GM12878 (cell line): ENCODE data around the gene TAGLN. TPM values are rescaled to one million over a fixed set of nuclear protein-coding genes. Genes with fewer than 3 reads are reported as not detected.

ENCODE experiments used
- ATAC-seq: fragments of 200-7000 bp; cut with Tn5 transposase; 3 replicates; pipeline ENCODE4 v1.9.1; 2020; ENCODE audit warnings: mild to moderate bottlenecking, moderate library complexity
- BruUV-seq: library from RNA; stranded (reverse); fragments of 400-500 nt; replicated peaks from 2 replicates; lab custom pipeline; 2021; lab: Mats Ljungman, UMichigan
- CTCF ChIA-PET: fragments of 300-600 bp; sonication (Branson Sonifier 250); formaldehyde crosslinking; extraction: SDS; loops from one replicate; lab custom pipeline; 2021; ENCODE audit warnings: inconsistent platforms; lab: Yijun Ruan, JAX
- POLR2A ChIA-PET: fragments of 350-600 bp; formaldehyde crosslinking; extraction: SDS; loops from one replicate; lab custom pipeline; 2021; ENCODE audit warnings: inconsistent platforms; lab: Charles Lee
- RAD21 ChIA-PET: fragments of 300-600 bp; sonication (Branson Sonifier 250); formaldehyde crosslinking; loops from one replicate; lab custom pipeline; 2023; ENCODE audit warnings: antibody characterized with exemption; ENCODE audit not compliant: unreplicated experiment; lab: Charles Lee
- SMC1A ChIA-PET: fragments of 300-600 bp; sonication (Branson Sonifier 250); formaldehyde crosslinking; loops from one replicate; lab custom pipeline; 2023; ENCODE audit not compliant: unreplicated experiment, uncharacterized antibody; lab: Charles Lee
- DNase-seq: peaks from one replicate; pipeline ENCODE4 v3.0.0-alpha.2; 2011; ENCODE audit warnings: low read depth, low spot score
- FAIRE-seq: peaks from 3 replicates; lab custom pipeline; 2011; peaks lifted over from hg19 to GRCh38; lab: Jason Lieb, UNC
- H2AFZ ChIP-seq: 2 replicates; pipeline ENCODE4 v1.6.0; 2011; ENCODE audit warnings: low read depth, low read length, control low read depth; ENCODE audit not compliant: control insufficient read depth
- H3K27ac ChIP-seq: 2 replicates; pipeline ENCODE4 v1.5.1; 2011; ENCODE audit warnings: control low read depth; ENCODE audit not compliant: control insufficient read depth, insufficient read depth
- H3K27me3 ChIP-seq, 2 experiments: replicated peaks in 1 of 2; 2 replicates each; pipeline versions ENCODE4 v1.6.0 to v1.6.1; 2011; ENCODE audit warnings: low read length in 1 of 2; ENCODE audit not compliant: control insufficient read depth in 2 of 2, insufficient read depth in 2 of 2
- H3K36me3 ChIP-seq, 2 experiments: 2 replicates each; pipeline ENCODE4 v1.5.1; 2011; ENCODE audit warnings: low read length in 1 of 2; ENCODE audit not compliant: control insufficient read depth in 2 of 2, insufficient read depth in 2 of 2
- H3K4me1 ChIP-seq: 2 replicates; pipeline ENCODE4 v1.6.1; 2011; ENCODE audit warnings: mild to moderate bottlenecking, low read length, moderate library complexity, mixed read lengths; ENCODE audit not compliant: control insufficient read depth, insufficient read depth
- H3K4me2 ChIP-seq: 2 replicates; pipeline ENCODE4 v1.6.0; 2011; ENCODE audit warnings: control low read depth; ENCODE audit not compliant: control insufficient read depth, insufficient read depth
- H3K4me3 ChIP-seq: fragments of 200-600 bp; sonication (generic); 2 replicates; pipeline ENCODE4 v1.5.1; 2016
- H3K79me2 ChIP-seq: 2 replicates; pipeline ENCODE4 v1.6.0; 2011; ENCODE audit warnings: low read length; ENCODE audit not compliant: control insufficient read depth, insufficient read depth
- H3K9ac ChIP-seq: 2 replicates; pipeline ENCODE4 v1.8.0; 2011; ENCODE audit warnings: low read length, control low read depth, mixed read lengths; ENCODE audit not compliant: control insufficient read depth, insufficient read depth
- H3K9me3 ChIP-seq: replicated peaks from 3 replicates; pipeline ENCODE4 v1.5.1; 2011; ENCODE audit warnings: mild to moderate bottlenecking, low read length; ENCODE audit not compliant: control insufficient read depth, insufficient read depth
- H4K20me1 ChIP-seq: 2 replicates; pipeline ENCODE4 v1.6.0; 2011; ENCODE audit not compliant: control insufficient read depth, insufficient read depth
- FOS ChIP-seq: IDR thresholded peaks from 3 replicates; pipeline ENCODE4 v1.6.1; 2011; ENCODE audit warnings: borderline replicate concordance; ENCODE audit not compliant: insufficient read length; ENCODE audit errors: extremely low read depth
- MTA3 ChIP-seq: IDR thresholded peaks from 2 replicates; pipeline ENCODE4 v1.6.1; 2012; ENCODE audit warnings: low read length, inconsistent platforms, borderline replicate concordance
- NBN ChIP-seq: fragments of 450-650 bp; IDR thresholded peaks from 2 replicates; pipeline ENCODE4 v1.6.1; 2016
- SPI1 ChIP-seq: IDR thresholded peaks from 2 replicates; pipeline ENCODE4 v1.6.1; 2011; ENCODE audit warnings: low read depth, mild to moderate bottlenecking, low read length, moderate library complexity, borderline replicate concordance; ENCODE audit not compliant: insufficient read depth
- ZNF384 ChIP-seq: IDR thresholded peaks from 2 replicates; pipeline ENCODE4 v1.6.1; 2012; ENCODE audit warnings: low read depth, mild to moderate bottlenecking, low read length, improper control_type of control experiment, borderline replicate concordance
- WGBS: methylation state at CpG from one replicate; pipeline ENCODE4 v1.1.6; 2016; ENCODE audit warnings: low lambda C conversion rate; ENCODE audit not compliant: insufficient replicate concordance, insufficient coverage; ENCODE audit errors: missing lambda C conversion rate; 5-methylcytosine and 5-hydroxymethylcytosine counted together
- in situ Hi-C: fragments of 300-500 bp; cut with MboI; formaldehyde crosslinking; loops from 9 replicates; pipeline ENCODE4 v1.14.3; 2018; ENCODE audit warnings: mixed read lengths
- intact Hi-C: fragments of 100-400 bp; cut with micrococcal nuclease; formaldehyde crosslinking; loops from one replicate; pipeline ENCODE4 v1.14.2; 2022; ENCODE audit not compliant: unreplicated experiment
- polyA plus RNA-seq, 11 experiments: library from polyadenylated mRNA; depleted of rRNA in 4 of 11; unstranded in 6 of 11; stranded (reverse) in 5 of 11; fragments of >200 nt; fragmentation: Nextera tagmentation in 4 of 11; fragmentation: Illumina TruSeq in 1 of 11; extraction: Ambion mirVana in 4 of 11; extraction: Trizol in 1 of 11; gene quantifications; 1 replicate in 1 of 11; 2 replicates in 10 of 11; pipeline versions ENCODE4 v1.2.1 to v1.2.3, GENCODE V29; 2011 to 2016; ENCODE audit warnings: inconsistent platforms in 2 of 11, missing spikeins in 2 of 11, low read depth in 1 of 11
- total RNA-seq, 4 experiments: library from RNA; depleted of rRNA in 3 of 4; stranded (reverse); fragments of >200 nt in 3 of 4; fragmentation: Illumina TruSeq in 1 of 4; extraction: Trizol in 1 of 4; gene quantifications; 2 replicates each; pipeline versions ENCODE4 v1.2.1 to v1.2.3, GENCODE V29; 2013 to 2021
- TF ChIP-seq, protein P1 (sequence below): fragments of 450-650 bp; IDR thresholded peaks from 2 replicates; pipeline ENCODE4 v1.6.1; 2017; ENCODE audit warnings: mild to moderate bottlenecking, moderate library complexity

Gene TAGLN
- total and polyA plus RNA-seq, 10 of the 15 experiments (the other 5 are each of a cell fraction or from before 2014, with no cell fraction given), result 0.26 to 4.6 (median 1.7) TPM

DNA sequence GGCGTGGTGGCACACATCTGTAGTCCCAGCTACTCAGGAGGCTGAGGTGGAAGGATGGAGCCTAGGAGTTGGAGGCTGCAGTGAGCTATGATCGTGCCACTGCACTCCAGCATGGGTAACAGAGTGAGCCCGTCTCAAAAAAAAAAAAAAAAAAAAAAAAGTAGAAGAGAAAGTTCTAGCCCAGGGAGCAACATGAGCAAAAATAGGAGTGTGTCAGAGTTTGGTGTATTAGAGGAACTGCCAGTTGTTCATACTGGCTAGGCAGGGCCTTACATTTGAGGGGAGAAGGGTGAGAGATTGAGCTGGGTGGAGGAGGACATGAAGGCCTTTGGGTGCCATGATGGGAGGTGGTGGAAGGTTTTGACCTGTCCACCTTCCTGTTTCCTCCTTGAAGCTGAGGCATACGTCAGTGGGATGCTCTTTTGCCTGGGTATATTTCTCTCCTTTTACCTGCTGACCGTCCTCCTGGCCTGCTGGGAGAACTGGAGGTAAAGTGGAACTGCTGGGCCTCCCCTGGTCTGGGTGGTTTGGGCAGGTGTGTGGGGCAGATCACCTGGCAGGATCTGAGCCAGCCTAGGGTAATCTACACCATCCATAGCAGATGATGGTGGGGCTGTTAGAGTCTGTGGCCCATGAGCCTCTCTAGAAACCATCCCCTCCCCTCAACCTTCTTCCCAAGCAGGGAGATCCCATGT, 13.3 kb upstream of the TAGLN start:
- Histone ChIP-seq H3K79me2 (peaks cover under 1% of the 10 kb centered on the region; the same call in 1 of the 2 replicates), H4K20me1 (no peaks in the 10 kb centered on the region), H3K36me3 (peaks cover 6 to 10% of the 10 kb centered on the region in 2 experiments), H3K27me3 (no peaks in the 10 kb centered on the region), H3K4me3 (no peak overlapping the region; the same call in 1 of the 2 replicates), H3K4me1 (peaks cover 42% of the 10 kb centered on the region), H2AFZ (peak overlapping the region; percentile 34; the same call in 1 of the 2 replicates), H3K9me3 (no peaks in the 10 kb centered on the region), H3K9ac (peak overlapping the region; percentile 53), H3K4me2 (peak overlapping the region; percentile 71), H3K27ac (peak overlapping the region; percentile 90)
- FAIRE-seq, result no peak
- CTCF ChIA-PET, result interaction anchor here (0.6 to 10.3 kb wide), 4 partner anchors 26 to 447 kb away, joined by 4 to 422 read pairs (median 4); partner anchors contain the start of genes PCSK7 and RNF214
- peak; percentile 28 for DNase-seq
- SMC1A ChIA-PET, result interaction anchor here (0.9 to 1.8 kb wide), 5 partner anchors 10 to 49 kb away, joined by 3 to 11 read pairs (median 3); no protein-coding TSS in a partner anchor
- no TSS peak for BruUV-seq
- TF ChIP-seq FOS (no peak), ZNF384 (peak; percentile 85), NBN (peak; percentile 32; the same call in 1 of the 2 replicates), SPI1 (peak; percentile 68; the same call in 1 of the 2 replicates), MTA3 (no peak)
- TF ChIP-seq, protein P1, sequence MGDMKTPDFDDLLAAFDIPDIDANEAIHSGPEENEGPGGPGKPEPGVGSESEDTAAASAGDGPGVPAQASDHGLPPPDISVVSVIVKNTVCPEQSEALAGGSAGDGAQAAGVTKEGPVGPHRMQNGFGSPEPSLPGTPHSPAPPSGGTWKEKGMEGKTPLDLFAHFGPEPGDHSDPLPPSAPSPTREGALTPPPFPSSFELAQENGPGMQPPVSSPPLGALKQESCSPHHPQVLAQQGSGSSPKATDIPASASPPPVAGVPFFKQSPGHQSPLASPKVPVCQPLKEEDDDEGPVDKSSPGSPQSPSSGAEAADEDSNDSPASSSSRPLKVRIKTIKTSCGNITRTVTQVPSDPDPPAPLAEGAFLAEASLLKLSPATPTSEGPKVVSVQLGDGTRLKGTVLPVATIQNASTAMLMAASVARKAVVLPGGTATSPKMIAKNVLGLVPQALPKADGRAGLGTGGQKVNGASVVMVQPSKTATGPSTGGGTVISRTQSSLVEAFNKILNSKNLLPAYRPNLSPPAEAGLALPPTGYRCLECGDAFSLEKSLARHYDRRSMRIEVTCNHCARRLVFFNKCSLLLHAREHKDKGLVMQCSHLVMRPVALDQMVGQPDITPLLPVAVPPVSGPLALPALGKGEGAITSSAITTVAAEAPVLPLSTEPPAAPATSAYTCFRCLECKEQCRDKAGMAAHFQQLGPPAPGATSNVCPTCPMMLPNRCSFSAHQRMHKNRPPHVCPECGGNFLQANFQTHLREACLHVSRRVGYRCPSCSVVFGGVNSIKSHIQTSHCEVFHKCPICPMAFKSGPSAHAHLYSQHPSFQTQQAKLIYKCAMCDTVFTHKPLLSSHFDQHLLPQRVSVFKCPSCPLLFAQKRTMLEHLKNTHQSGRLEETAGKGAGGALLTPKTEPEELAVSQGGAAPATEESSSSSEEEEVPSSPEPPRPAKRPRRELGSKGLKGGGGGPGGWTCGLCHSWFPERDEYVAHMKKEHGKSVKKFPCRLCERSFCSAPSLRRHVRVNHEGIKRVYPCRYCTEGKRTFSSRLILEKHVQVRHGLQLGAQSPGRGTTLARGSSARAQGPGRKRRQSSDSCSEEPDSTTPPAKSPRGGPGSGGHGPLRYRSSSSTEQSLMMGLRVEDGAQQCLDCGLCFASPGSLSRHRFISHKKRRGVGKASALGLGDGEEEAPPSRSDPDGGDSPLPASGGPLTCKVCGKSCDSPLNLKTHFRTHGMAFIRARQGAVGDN, result 0 out of 2 replicates have a peak, but pooled peaks have one; percentile 40
- 24% methylated on average over 4 of the region's 5 CpGs for WGBS
- RAD21 ChIA-PET, result interaction anchor here (0.6 to 1.2 kb wide), 2 partner anchors 41 to 165 kb away, joined by 3 read pairs; no protein-coding TSS in a partner anchor
- POLR2A ChIA-PET, result interaction anchor here (0.6 kb wide), 1 partner anchor 1469 kb away, joined by 7 read pairs; no protein-coding TSS in a partner anchor
- intact Hi-C loops (no loop called here), in situ Hi-C loops (no loop called here)
- ATAC-seq, result peak; percentile 49
